ENCODE measurements around the gene TMEM178B.

GRCh38 chr7:141039376-141039775 lies 34.5 kb upstream of the TMEM178B start:
- TF ChIP-seq YY1 (IDR thresholded peaks at IDR 0.05; ENCODE audit: insufficient read depth, insufficient read length) (no peak), ZNF274 (IDR thresholded peaks at IDR 0.05; ENCODE audit: low read depth, low read length) (no peak), SUZ12 (IDR thresholded peaks at IDR 0.05; ENCODE audit: extremely low read depth, insufficient read depth, insufficient read length) (no peak)

Data from NT2/D1 (cell line).